Tibial nerve (tissue), 4 donors: ENCODE data around the gene RHOG. TPM values are rescaled to one million over a fixed set of nuclear protein-coding genes. Genes with fewer than 3 reads are reported as not detected.
"Not testable (repeated sequence)": the region's sequence is repeated elsewhere in the genome, so short reads cannot be mapped to it uniquely, and the experiment has no call there.

ENCODE experiments used
- DNase-seq, 2 donors: peaks; one replicate each; pipeline ENCODE4 v3.0.0-alpha.2; 2019; ENCODE audit warnings: low spot score in 2 of 2
- H3K27ac ChIP-seq, 4 donors: fragments of 200-600 bp; sonication (generic) in 3 of 4; one replicate each; pipeline ENCODE4 v1.5.1; 2017 to 2019; ENCODE audit warnings: mild to moderate bottlenecking in 1 of 4
- H3K27me3 ChIP-seq, 2 donors: fragments of 200-600 bp; sonication (generic) in 1 of 2; one replicate each; pipeline versions ENCODE4 v1.5.1 to v1.6.0; 2017 to 2019
- H3K36me3 ChIP-seq, 3 donors: fragments of 200-600 bp; sonication (generic); one replicate each; pipeline ENCODE4 v1.5.1; 2018 to 2019
- H3K4me1 ChIP-seq, 4 donors: fragments of 200-600 bp; sonication (generic) in 3 of 4; one replicate each; pipeline ENCODE4 v1.5.1; 2017 to 2019
- H3K4me3 ChIP-seq, 4 donors: fragments of 200-600 bp; sonication (generic) in 3 of 4; one replicate each; pipeline ENCODE4 v1.5.1; 2017 to 2019; ENCODE audit warnings: mild to moderate bottlenecking in 1 of 4, moderate library complexity in 1 of 4
- H3K9me3 ChIP-seq, 4 donors: fragments of 200-600 bp; sonication (generic) in 3 of 4; one replicate each; pipeline ENCODE4 v1.5.1; 2017 to 2019
- EP300 ChIP-seq, 2 donors: sonication (generic); formaldehyde crosslinking; IDR thresholded peaks; one replicate each; pipeline ENCODE4 v1.6.1; 2017; ENCODE audit warnings: antibody characterized with exemption in 2 of 2, mild to moderate bottlenecking in 1 of 2
- POLR2A ChIP-seq, 2 donors: fragments of 450-650 bp; IDR thresholded peaks; one replicate each; pipeline ENCODE4 v1.6.1; 2017; ENCODE audit warnings: antibody characterized with exemption in 2 of 2, mild to moderate bottlenecking in 2 of 2, moderate library complexity in 2 of 2
- WGBS, 2 donors: methylation state at CpG; one replicate each; pipeline ENCODE4 v1.1.5; 2018; 5-methylcytosine and 5-hydroxymethylcytosine counted together
- total RNA-seq, 4 donors: library from RNA; depleted of rRNA; stranded (reverse); fragments of >200 nt; gene quantifications; one replicate each; pipeline ENCODE4 v1.1.0, GENCODE V29; 2016
- TF ChIP-seq, protein P1 (sequence below), 5 experiments: fragments of 200-600 bp in 3 of 5; fragments of 450-650 bp in 2 of 5; sonication (generic) in 3 of 5; IDR thresholded peaks; one replicate each; pipeline ENCODE4 v1.5.1; 2016 to 2019; ENCODE audit warnings: antibody characterized with exemption in 5 of 5, mild to moderate bottlenecking in 3 of 5, moderate library complexity in 2 of 5

RHOG gene
- total RNA-seq, 4 donors from 2014 or later, result 35.2 to 92.7 (median 66.0) TPM

- Histone ChIP-seq H3K27ac (no peak overlapping the region), H3K4me3 (no peak overlapping the region), H3K9me3 (no peaks in the 10 kb centered on the region), H3K4me1 (no peaks in the 10 kb centered on the region), H3K27me3 (no peaks in the 10 kb centered on the region), H3K36me3 (peaks cover 0 to 15% (median 0%) of the 10 kb centered on the region in 3 donors)
- DNase-seq, result no peak
- WGBS, 2 donors, result 68 to 74% methylated on average over 4 of the region's 4 CpGs
- TF ChIP-seq EP300 (IDR thresholded peaks at IDR 0.05), result no peak
- TF ChIP-seq, protein P1, sequence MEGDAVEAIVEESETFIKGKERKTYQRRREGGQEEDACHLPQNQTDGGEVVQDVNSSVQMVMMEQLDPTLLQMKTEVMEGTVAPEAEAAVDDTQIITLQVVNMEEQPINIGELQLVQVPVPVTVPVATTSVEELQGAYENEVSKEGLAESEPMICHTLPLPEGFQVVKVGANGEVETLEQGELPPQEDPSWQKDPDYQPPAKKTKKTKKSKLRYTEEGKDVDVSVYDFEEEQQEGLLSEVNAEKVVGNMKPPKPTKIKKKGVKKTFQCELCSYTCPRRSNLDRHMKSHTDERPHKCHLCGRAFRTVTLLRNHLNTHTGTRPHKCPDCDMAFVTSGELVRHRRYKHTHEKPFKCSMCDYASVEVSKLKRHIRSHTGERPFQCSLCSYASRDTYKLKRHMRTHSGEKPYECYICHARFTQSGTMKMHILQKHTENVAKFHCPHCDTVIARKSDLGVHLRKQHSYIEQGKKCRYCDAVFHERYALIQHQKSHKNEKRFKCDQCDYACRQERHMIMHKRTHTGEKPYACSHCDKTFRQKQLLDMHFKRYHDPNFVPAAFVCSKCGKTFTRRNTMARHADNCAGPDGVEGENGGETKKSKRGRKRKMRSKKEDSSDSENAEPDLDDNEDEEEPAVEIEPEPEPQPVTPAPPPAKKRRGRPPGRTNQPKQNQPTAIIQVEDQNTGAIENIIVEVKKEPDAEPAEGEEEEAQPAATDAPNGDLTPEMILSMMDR (IDR thresholded peaks at IDR 0.05), result no peak
- TF ChIP-seq POLR2A (IDR thresholded peaks at IDR 0.05), result no peak
These were observed 24.9 kb downstream of the RHOG start for GRCh38 chr11:3815845-3816244.

DNA sequence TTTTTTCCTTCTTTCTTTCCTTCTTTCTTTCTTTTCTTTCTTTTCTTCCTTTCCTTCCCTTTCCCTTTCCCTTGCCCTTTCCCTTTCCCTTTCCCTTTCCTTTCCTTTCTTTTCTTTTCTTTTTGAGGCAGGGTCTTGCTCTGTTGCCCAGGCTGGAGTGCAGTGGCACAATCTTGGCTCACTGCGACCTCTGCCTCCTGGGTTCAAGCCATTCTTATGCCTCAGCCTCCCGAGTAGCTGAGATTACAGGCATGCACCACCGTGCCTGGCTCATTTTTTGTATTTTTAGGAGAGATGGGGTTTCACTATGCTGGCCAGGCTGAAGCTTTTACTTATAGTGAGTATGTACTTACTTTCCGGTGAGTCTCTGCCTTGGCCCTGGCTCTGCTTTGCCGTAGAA lies 25.9 kb downstream of the RHOG start:
- not testable (repeated sequence) for H3K4me3 ChIP-seq, H3K27ac ChIP-seq, H3K9me3 ChIP-seq, H3K4me1 ChIP-seq, DNase-seq, H3K27me3 ChIP-seq
- 97 to 98% methylated on average over 5 of the region's 5 CpGs for WGBS, 2 donors
- H3K36me3 ChIP-seq, result peaks cover 0 to 19% (median 0%) of the 10 kb centered on the region in 3 donors

DNA sequence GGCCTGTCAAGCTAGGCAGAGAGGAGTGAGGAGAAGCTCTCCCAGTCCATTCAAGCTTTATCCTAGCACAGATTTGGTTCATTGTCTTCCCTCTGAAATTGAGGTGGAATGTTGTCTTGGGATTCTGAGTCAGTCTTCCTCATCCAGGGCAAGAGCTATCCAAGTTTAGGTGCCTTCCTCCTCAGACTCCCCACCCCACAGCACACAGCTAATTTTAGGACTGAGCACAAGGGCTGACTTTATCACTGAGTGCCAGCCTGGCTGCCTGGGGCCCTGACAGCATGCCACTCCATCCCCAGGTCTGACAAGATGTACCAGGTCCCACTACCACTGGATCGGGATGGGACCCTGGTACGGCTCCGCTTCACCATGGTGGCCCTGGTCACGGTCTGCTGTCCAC lies 29.8 kb downstream of the RHOG start:
- Histone ChIP-seq H3K27me3 (no peaks in the 10 kb centered on the region), H3K9me3 (no peaks in the 10 kb centered on the region), H3K4me3 (no peak overlapping the region), H3K27ac (no peak overlapping the region), H3K36me3 (peaks cover 0 to 19% (median 0%) of the 10 kb centered on the region in 3 donors), H3K4me1 (peaks cover 0 to 19% (median 3%) of the 10 kb centered on the region in 4 donors)
- TF ChIP-seq EP300 (IDR thresholded peaks at IDR 0.05), result no peak
- TF ChIP-seq, protein P1 (IDR thresholded peaks at IDR 0.05), result no peak
- WGBS, 2 donors, result 96 to 98% methylated on average over 4 of the region's 4 CpGs
- no peak for DNase-seq

DNA sequence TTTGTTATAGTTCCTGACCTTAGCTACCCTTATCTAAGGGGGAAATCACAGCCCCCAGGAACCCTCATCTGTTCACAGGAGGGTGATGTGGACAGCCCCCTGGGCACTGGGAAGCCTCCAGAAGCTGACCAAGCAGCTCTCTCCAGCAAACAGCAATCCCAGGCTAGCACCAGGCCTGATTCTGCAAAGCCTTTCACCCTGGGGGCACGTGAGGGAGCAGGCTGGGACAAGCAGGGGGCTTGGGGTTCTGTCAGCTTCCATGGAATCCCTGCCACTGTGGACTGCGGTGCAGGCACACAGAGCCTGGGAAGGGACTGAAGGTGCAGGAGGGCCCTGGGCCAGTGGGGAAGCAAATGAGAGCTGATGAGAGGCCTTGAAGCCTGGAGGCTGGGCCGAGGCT lies 30.3 kb downstream of the RHOG start:
- H3K4me3 ChIP-seq, result no peak overlapping the region
- H3K4me1 ChIP-seq, result peaks cover 0 to 19% (median 3%) of the 10 kb centered on the region in 4 donors
- DNase-seq, result no peak
- H3K9me3 ChIP-seq, result no peaks in the 10 kb centered on the region
- 82 to 92% methylated on average over 3 of the region's 3 CpGs for WGBS, 2 donors
- TF ChIP-seq EP300 (IDR thresholded peaks at IDR 0.05) (no peak), POLR2A (IDR thresholded peaks at IDR 0.05) (no peak)
- TF ChIP-seq, protein P1 (IDR thresholded peaks at IDR 0.05), result no peak
- H3K27me3 ChIP-seq, result no peaks in the 10 kb centered on the region
- no peak overlapping the region for H3K27ac ChIP-seq
- H3K36me3 ChIP-seq, result peaks cover 0 to 19% (median 0%) of the 10 kb centered on the region in 3 donors

DNA sequence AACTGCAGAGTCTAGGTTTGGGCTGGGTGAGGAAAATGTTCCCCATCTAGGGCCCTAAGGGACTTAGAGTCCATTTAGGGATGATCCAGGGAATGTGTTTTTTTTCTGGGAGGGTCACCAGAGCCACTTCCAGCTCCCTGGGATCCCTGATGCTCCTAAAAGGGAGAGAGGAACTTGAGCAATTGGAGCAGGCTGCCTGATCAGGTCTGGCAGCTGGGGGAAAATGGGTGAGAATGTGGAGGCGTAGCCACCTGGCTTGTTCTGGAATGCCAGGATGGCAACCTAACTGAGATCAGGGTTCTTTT lies 31.2 kb downstream of the RHOG start:
- 100% methylated on average over 1 of the region's 1 CpG for WGBS, 2 donors
- H3K4me1 ChIP-seq, result peaks cover 0 to 19% (median 3%) of the 10 kb centered on the region in 4 donors
- H3K4me3 ChIP-seq, result no peak overlapping the region
- no peak for TF ChIP-seq EP300 (IDR thresholded peaks at IDR 0.05)
- TF ChIP-seq, protein P1 (IDR thresholded peaks at IDR 0.05), result no peak
- TF ChIP-seq POLR2A (IDR thresholded peaks at IDR 0.05), result no peak
- H3K36me3 ChIP-seq, result peaks cover 0 to 19% (median 0%) of the 10 kb centered on the region in 3 donors
- no peak overlapping the region for H3K27ac ChIP-seq
- no peaks in the 10 kb centered on the region for H3K27me3 ChIP-seq
- no peak for DNase-seq
- H3K9me3 ChIP-seq, result no peaks in the 10 kb centered on the region
